ENCODE data around the gene SFXN3.

Gene SFXN3

DNA sequence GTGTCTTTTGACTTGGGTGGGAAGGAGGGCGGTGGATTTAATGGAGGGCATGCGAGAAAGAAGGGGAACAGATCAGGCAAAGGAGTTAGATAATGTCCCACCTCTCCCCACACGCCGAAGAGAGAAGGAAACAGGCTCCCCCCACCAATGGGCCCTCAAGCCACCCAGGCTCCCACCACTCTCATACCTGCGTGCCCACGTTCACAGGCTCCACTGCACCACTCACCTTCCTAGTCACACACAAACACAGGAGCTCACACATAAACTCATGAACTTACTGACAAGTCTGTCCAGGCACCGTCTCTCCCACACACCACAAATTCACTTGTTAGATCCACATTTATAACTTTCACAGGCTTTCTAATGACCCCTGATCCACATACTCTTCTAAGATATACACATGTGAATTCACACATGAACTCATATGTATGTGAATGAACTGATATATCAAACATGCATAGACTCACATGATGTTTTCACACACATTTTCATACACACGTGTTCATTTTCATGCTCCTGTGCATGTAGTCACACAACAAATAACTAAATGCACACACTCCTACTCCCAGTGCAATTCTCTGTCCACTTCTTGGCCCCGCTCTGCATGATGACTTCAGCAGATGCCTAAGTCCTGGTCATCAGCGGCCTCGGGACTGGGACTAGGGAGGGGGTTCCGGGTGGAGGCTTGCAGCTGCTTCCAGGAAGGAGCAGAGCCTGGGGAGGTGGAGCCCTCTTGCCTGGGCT is 29.9 kb upstream of the SFXN3 start:
- H3K79me2 ChIP-seq (ENCODE audit: control insufficient read depth, low read length), result peaks cover 17% of the 10 kb centered on the region
- H3K4me3 ChIP-seq (ENCODE audit: low read length), result no peak overlapping the region
- TF ChIP-seq, protein P1, sequence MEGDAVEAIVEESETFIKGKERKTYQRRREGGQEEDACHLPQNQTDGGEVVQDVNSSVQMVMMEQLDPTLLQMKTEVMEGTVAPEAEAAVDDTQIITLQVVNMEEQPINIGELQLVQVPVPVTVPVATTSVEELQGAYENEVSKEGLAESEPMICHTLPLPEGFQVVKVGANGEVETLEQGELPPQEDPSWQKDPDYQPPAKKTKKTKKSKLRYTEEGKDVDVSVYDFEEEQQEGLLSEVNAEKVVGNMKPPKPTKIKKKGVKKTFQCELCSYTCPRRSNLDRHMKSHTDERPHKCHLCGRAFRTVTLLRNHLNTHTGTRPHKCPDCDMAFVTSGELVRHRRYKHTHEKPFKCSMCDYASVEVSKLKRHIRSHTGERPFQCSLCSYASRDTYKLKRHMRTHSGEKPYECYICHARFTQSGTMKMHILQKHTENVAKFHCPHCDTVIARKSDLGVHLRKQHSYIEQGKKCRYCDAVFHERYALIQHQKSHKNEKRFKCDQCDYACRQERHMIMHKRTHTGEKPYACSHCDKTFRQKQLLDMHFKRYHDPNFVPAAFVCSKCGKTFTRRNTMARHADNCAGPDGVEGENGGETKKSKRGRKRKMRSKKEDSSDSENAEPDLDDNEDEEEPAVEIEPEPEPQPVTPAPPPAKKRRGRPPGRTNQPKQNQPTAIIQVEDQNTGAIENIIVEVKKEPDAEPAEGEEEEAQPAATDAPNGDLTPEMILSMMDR (IDR thresholded peaks at IDR 0.05; ENCODE audit: low read depth, low read length, poor library complexity, severe bottlenecking), result no peak
- TF ChIP-seq EZH2phosphoT487 (IDR thresholded peaks at IDR 0.05; ENCODE audit: borderline replicate concordance, low read length), result no peak
- H3K9me3 ChIP-seq (ENCODE audit: control insufficient read depth, insufficient read depth, low read length), result no peaks in the 10 kb centered on the region
- H3F3A ChIP-seq (ENCODE audit: control insufficient read depth, insufficient read depth), result peaks cover 9% of the 10 kb centered on the region
- H3K36me3 ChIP-seq (ENCODE audit: control insufficient read depth, low read length), result no peaks in the 10 kb centered on the region; the same call in 1 of the 2 replicates
- H3K27ac ChIP-seq (ENCODE audit: low read depth, low read length), result no peak overlapping the region
- H3K4me2 ChIP-seq (ENCODE audit: low read length), result no peak overlapping the region
- peaks cover 26% of the 10 kb centered on the region for H3K4me1 ChIP-seq (ENCODE audit: control insufficient read depth, low read length)
- no peaks in the 10 kb centered on the region for H3K27me3 ChIP-seq (ENCODE audit: control insufficient read depth, low read length)
- no peaks in the 10 kb centered on the region for H4K20me1 ChIP-seq (ENCODE audit: control insufficient read depth, insufficient read depth, low read depth, low read length)
- H3K9me2 ChIP-seq (replicated peaks; ENCODE audit: control insufficient read depth, low read length), result no peaks in the 10 kb centered on the region

DNA sequence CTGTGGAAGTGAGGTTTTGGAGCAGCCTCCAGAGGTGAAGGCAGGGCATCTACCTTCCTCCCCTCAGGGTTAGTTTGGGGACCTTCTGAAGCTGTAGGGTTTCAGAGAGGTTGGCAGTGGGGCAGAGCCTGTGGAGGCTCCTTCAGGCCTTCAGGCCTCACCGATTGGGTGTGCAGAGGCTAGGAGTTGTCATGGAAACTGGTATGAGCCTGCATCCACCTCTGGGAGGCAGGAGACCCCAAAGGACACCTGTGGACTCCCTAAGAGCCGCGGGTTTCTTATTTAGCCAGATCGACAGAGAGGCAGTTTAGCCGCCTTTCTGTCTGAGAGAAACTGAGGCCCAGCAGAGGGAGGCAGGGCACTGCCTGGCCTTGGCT is 29.4 kb upstream of the SFXN3 start:
- H3K27me3 ChIP-seq (ENCODE audit: control insufficient read depth, low read length), result no peaks in the 10 kb centered on the region
- no peaks in the 10 kb centered on the region for H3K9me2 ChIP-seq (replicated peaks; ENCODE audit: control insufficient read depth, low read length)
- no peak overlapping the region for H3K27ac ChIP-seq (ENCODE audit: low read depth, low read length)
- H3K36me3 ChIP-seq (ENCODE audit: control insufficient read depth, low read length), result no peaks in the 10 kb centered on the region; the same call in 1 of the 2 replicates
- TF ChIP-seq, protein P1 (IDR thresholded peaks at IDR 0.05; ENCODE audit: low read depth, low read length, poor library complexity, severe bottlenecking), result no peak
- TF ChIP-seq EZH2phosphoT487 (IDR thresholded peaks at IDR 0.05; ENCODE audit: borderline replicate concordance, low read length), result no peak
- no peak overlapping the region for H3K4me2 ChIP-seq (ENCODE audit: low read length)
- no peak overlapping the region for H3K4me3 ChIP-seq (ENCODE audit: low read length)
- H3K79me2 ChIP-seq (ENCODE audit: control insufficient read depth, low read length), result peaks cover 17% of the 10 kb centered on the region
- peaks cover 21% of the 10 kb centered on the region for H3K4me1 ChIP-seq (ENCODE audit: control insufficient read depth, low read length)
- no peaks in the 10 kb centered on the region for H3K9me3 ChIP-seq (ENCODE audit: control insufficient read depth, insufficient read depth, low read length)
- no peaks in the 10 kb centered on the region for H4K20me1 ChIP-seq (ENCODE audit: control insufficient read depth, insufficient read depth, low read depth, low read length)
- peaks cover 6% of the 10 kb centered on the region for H3F3A ChIP-seq (ENCODE audit: control insufficient read depth, insufficient read depth)

DNA sequence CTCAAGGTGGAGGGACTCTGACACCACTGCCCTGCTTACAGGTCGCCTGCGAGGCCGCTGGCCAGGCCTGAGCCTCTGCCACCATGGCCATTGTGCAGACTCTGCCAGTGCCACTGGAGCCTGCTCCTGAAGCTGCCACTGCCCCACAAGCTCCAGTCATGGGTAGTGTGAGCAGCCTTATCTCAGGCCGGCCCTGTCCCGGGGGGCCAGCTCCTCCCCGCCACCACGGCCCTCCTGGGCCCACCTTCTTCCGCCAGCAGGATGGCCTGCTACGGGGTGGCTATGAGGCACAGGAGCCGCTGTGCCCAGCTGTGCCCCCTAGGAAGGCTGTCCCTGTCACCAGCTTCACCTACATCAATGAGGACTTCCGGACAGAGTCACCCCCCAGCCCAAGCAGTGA is 28.6 kb upstream of the SFXN3 start:
- Histone ChIP-seq H3K9me3 (ENCODE audit: control insufficient read depth, insufficient read depth, low read length) (no peaks in the 10 kb centered on the region), H3K4me1 (ENCODE audit: control insufficient read depth, low read length) (peaks cover 16% of the 10 kb centered on the region), H3K27ac (ENCODE audit: low read depth, low read length) (no peak overlapping the region), H3K27me3 (ENCODE audit: control insufficient read depth, low read length) (no peaks in the 10 kb centered on the region), H4K20me1 (ENCODE audit: control insufficient read depth, insufficient read depth, low read depth, low read length) (no peaks in the 10 kb centered on the region), H3K79me2 (ENCODE audit: control insufficient read depth, low read length) (peaks cover 17% of the 10 kb centered on the region), H3K4me3 (ENCODE audit: low read length) (no peak overlapping the region), H3F3A (ENCODE audit: control insufficient read depth, insufficient read depth) (peaks cover 6% of the 10 kb centered on the region), H3K4me2 (ENCODE audit: low read length) (no peak overlapping the region), H3K36me3 (ENCODE audit: control insufficient read depth, low read length) (no peaks in the 10 kb centered on the region; the same call in 1 of the 2 replicates), H3K9me2 (replicated peaks; ENCODE audit: control insufficient read depth, low read length) (no peaks in the 10 kb centered on the region)
- TF ChIP-seq, protein P1 (IDR thresholded peaks at IDR 0.05; ENCODE audit: low read depth, low read length, poor library complexity, severe bottlenecking), result no peak

Data from DOHH2 (cell line).